ENCODE results near the gene FHL5. TPM values are rescaled to one million over a fixed set of nuclear protein-coding genes. Genes with fewer than 3 reads are reported as not detected.

Gene FHL5
- total and polyA plus RNA-seq, 7 donors = 0.60 to 12.7 (median 6.8) TPM; not detected in 1

Small RNAs within 50 kb of the gene (small RNA-seq; reads per million reads assigned to genes)
- 0 reads per million in 3 donors for gene RNU4-70P

Other genes starting within 250 kb of the FHL5 start
- gene UFL1, start 41.3 kb upstream of the FHL5 start, total RNA-seq = 10 to 100 TPM; 21.9 to 30.1 (median 27.6) TPM
- 10 to 100 TPM in 1 of 3 donors, 1 to 10 TPM in 2; 3.9 to 11.6 (median 4.8) TPM for gene UFL1, start 41.3 kb upstream of the FHL5 start, polyA plus RNA-seq

Data from sigmoid colon (tissue), 7 donors.